GM18951 (cell line): ENCODE data around the gene CYP26B1.
"Not testable (repeated sequence)": the region's sequence is repeated elsewhere in the genome, so short reads cannot be mapped to it uniquely, and the experiment has no call there.

Experiments
- POLR2A ChIP-seq: IDR thresholded peaks from 4 replicates; pipeline ENCODE4 v1.6.1; 2011; ENCODE audit warnings: mild to moderate bottlenecking; ENCODE audit not compliant: insufficient read length, insufficient read depth; ENCODE audit errors: extremely low read depth
- in situ Hi-C: fragments of 300-500 bp; cut with MboI; formaldehyde crosslinking; loops from one replicate; pipeline ENCODE4 v1.12.0; 2022; ENCODE audit warnings: low sequenced_read_pairs, mixed read lengths, inconsistent platforms; ENCODE audit not compliant: unreplicated experiment

Gene CYP26B1

DNA sequence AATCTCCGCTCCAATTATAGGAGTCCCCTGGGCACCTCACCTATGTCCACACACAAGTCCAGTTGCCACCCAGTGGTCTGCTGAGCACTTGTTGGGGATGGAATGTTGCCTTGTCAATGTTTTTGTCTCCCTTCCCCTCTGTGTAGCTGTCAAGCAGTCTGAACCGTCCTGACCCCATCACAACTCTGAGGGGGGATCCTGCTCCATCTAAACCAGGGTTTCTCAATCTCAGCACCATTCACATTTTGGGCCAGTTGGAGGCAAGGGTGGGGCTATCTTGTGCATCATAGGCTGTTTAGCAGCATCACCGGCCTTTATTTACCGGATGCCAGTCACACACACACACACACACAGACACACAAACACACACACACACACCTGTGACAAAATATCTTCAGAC is 53.0 kb downstream of the CYP26B1 start:
- in situ Hi-C loops = no loop called here
- no peak for TF ChIP-seq POLR2A

DNA sequence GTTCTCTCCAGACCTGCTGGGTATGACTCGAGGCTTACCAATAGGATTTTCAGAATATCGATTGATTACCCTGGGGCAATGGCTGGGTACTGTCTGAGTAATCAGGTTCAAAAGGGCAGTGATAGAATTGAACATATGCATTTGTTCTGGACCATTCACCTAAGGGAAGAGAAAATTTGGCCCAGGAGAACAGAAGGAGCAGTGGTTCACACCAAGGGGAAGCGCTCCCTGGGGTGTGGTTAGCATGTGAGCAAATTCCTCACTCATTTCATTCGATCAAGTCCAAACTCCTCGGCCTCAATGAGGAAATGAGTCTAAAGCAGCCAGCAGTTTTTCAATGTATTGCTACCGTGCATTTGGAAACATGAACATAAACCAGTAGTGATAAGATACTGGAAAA is 55.6 kb downstream of the CYP26B1 start:
- TF ChIP-seq POLR2A = no peak
- in situ Hi-C loops = no loop called here

DNA sequence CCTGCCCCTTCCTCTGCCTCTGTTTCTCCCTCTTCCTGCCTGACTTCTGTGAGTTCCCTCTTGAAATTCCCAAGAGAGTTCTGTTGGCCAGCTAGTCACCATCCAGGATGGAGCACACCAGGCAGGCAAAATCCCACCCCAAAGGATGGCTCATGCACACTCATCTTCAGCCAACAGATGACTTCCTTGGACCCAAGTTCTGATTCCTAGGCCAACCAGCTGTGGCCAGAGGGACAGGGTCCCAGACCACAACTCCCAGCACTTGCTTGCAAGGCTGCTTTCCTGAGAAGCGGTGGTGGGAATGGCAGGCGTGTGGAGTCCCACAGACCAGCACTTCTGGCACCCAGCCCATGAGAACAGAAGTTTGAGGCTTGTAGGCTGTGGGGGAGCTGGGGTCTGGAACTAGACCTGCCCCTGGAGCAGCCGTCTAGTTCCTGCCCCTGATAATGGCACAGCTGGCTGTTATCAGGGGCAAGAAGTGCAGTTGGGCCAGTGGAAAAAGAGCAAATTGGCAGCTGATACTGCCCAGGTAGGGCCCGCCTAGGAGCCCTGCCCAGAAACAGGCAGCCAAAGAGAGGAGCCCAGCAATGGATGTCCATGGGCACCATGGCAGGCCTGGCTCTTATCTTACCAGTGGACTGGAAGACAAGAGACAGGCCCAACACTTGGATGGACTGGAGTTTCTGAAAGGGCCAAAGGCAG is 56.7 kb downstream of the CYP26B1 start:
- in situ Hi-C loops = no loop called here
- no peak for TF ChIP-seq POLR2A

DNA sequence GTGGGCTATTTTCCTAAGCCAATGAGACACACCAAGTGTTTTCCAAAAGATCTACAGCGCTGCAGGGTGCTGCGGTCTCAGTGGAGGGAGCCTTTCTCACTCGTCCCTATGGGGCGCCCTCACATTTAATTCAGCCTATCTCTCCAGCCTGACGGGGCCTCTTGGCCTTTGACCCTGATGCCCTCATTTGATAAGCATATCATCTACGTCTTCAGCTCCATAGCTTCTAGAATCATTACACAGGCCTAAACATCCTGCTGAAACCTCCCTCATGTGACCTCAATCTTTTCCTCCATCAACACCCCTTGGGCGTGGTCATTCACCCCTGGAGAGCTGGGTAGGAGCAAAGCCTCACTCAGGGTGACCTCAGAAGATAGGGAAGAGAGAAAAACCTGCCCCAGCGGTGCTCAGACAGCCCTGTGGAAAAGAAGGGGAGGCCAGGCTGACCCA is 57.4 kb downstream of the CYP26B1 start:
- TF ChIP-seq POLR2A = no peak
- in situ Hi-C loops = no loop called here

DNA sequence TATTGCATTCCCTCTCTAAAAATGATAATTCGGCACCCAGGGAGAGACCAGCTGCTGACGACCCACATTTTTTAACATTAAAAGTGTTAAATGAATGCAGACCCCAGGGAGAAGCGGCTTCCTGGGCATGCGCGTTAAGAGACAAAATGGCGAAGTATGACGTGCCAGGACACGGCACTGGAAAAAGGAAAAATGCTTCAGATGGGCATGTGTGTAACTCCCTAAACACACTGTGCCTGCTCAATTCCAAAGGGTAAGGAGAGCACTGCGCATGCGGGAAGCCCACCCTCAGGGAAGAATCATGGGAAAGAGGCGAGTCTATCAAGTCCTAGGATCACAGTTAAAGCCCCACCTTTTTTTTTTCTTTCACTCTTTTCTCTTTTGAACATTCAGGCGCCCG is 58.1 kb downstream of the CYP26B1 start:
- no peak for TF ChIP-seq POLR2A
- in situ Hi-C loops = no loop called here

DNA sequence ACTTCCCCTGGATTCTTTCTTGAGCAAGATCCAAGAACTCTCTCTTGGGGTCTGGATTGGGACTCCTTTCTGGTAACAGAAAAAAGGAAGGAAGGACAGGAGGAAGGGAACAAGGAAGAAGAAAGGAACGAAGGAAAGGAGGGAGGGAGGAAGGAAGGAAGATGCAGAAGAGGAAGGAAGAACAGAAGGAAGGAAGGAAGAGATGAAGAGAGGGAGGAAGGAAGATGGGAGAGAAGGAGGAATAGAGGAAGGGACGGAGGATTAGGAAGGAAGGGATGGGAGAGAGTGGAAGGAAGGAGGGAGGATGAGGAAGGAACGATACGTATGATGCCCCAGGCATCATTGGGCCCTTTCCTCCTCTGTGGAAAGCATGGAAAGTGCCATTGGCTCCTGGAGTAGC is 58.6 kb downstream of the CYP26B1 start:
- in situ Hi-C loops = no loop called here
- no peak for TF ChIP-seq POLR2A

DNA sequence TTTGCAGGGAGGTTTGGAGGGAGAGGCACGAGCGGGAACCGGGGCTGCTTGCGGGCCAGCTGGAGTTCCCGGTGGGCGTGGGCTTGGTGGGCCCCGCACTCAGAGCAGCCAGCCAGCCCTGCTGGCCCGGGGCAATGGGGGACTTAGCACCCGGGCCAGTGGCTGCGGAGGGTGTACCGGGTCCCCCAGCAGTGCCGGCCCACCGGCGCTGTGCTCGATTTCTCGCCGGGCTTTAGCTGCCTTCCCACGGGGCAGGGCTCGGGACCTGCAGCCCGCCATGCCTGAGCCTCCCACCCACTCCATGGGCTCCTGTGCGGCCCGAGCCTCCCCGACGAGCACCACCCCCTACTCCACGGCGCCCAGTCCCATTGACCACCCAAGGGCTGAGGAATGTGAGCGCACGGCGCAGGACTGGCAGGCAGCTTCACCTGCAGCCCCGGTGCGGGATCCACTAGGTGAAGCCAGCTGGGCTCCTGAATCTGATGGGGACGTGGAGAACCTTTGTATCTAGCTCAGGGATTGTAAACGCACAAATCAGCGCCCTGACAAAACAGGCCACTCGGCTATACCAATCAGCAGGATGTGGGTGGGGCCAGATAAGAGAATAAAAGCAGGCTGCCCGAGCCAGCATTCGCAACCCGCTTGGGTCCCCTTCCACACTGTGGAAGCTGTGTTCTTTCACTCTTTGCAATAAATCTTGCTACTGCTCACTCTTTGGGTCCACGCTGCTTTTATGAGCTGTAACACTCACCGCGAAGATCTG is 60.6 kb downstream of the CYP26B1 start:
- in situ Hi-C loops = not testable (repeated sequence)

DNA sequence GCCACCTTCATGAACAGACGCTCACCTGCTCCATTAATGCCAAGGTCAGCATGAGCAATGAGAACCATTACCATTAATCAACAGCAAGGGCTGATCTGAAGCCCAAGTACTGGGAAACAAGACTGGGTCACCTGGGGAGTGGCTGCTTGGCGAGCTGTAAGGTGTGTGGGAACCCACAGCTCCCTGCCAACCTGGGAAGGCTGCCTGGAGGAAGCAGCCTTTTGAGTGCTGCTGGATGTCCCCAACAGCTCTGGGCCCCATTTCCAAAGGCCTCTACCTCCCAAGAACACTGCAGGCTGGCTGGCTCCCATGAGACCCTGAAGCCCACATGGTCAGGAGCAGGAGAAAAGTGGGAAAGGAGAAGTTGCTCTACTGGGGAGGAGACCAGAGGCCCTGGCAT is 62.1 kb downstream of the CYP26B1 start:
- in situ Hi-C loops = no loop called here
- no peak for TF ChIP-seq POLR2A

DNA sequence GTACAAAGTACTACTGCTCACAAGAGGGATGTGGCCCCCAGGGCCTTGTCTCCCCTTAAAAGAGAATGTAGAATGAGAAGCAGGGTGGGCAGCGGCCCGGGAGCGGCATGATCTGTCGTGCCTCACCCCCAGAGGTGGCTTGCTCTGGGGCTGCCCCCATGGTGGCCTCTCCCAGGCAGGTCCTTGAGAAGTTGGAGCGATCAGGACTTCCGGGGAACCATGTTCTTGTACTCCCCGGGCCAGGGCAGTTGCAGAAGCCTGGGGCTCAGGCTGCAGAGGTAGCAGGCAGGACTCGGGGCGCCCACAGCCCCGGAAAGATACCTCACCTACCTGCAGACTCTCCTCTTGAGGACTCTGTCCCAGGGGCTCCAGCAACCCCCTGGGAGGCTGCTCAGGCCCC is 62.6 kb downstream of the CYP26B1 start:
- in situ Hi-C loops = no loop called here
- TF ChIP-seq POLR2A = no peak

DNA sequence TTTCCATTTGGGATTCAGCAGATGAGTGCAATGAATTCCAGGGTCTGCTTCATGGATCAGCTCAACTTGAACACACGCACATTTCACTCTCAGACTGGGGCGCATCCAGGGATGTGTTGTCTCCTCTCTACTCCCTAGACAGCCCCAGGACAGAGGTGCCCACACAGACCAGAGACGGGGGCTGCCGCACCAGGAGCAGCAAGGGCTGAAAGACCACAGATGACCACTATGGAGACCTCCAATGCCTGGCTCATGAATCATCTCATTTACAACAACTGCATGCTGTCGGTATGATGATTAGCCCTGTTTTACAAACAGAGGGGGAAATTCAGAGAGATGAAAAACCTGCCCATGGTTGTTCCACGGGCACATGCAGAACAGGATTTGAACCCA is 63.1 kb downstream of the CYP26B1 start:
- TF ChIP-seq POLR2A = no peak
- in situ Hi-C loops = no loop called here

DNA sequence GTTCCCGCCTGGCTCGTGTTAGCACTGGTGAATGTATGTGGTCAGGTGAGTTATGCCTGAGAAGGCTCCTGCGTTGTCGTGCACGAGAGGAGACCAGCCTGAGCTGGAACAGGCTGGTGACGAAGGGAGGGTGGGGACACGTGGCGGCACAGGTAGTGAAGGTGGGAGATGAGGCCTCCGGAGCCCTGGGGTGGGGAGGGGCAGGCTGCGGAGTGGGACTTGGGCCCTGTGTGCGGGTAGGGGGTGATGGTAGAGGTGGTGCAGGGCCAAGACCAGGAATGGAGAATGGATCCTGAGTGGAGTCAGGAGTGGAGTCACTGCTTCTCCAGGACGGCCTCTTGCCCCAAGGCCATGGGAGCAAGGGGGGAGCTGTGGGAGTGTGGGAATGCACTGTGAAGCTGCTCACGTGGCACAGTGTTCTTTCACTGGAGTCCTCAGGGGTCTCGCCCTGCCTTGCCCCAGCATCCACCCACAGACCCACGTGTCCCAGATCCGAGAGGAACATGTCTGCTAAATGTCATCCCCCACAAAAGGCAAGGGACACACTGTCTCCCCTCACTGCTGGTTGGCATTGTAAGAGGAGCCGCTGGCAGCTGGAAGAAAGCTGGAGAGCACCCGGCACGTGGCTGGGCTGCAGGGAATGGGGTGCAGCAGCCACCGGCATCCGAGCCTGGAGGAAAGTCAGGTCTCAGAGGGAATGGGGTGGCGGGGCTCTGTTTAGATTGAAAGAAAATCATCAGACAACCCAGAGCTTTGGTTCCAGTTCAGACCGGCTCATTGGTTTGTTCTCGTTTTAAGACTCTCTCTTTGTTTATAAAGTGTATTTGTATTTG is 63.7 kb downstream of the CYP26B1 start:
- TF ChIP-seq POLR2A = no peak
- in situ Hi-C loops = no loop called here

DNA sequence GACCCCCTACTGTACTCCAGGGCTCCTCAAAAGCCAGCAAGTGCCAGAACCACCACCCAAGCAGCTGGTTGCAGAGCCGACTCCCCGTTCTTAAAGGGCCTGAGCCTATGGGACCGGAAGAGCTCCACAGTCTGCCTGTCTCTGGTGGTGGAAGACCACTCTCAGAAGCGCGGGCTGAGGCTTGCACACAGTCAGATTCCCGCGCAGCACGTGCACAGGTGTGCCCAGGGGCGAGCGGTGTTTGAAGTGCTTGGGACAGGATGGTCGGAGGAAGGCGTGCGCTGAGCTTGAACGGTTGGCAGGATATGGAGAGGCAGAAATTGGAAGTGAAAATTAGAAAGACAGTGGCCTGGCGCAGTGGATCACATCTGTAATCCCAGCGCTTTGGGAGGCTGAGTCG is 64.8 kb downstream of the CYP26B1 start:
- TF ChIP-seq POLR2A = no peak
- in situ Hi-C loops = no loop called here

DNA sequence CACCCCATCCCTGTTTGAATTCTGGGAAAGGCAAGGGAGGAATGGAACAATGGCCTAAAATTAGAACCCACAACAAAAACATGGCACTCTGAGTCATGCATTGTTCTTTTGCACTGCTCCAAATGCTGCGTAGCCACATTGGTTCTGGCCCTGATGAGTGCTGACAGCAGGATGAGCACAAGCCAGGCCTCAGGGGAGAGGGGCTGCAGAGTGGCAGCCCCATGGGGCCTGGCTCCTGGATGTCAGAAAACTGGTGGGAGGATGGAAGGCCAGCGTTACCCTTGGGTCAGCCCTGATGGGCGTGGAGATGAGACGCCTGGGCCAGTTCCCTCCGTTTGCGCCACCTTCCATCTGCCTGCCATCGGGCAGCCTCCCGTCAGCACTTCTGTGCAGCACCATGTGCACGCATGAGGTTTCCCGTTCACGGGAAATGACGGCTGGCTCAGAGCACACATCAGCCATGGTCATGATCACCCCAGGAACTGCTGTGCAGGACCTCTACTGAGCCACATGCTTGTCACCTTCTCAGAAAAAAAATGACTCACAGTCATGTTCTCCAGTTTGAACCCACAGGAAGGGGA is 65.6 kb downstream of the CYP26B1 start:
- in situ Hi-C loops = no loop called here
- no peak for TF ChIP-seq POLR2A
